Fibroblast of peridontal ligament (primary cell): ENCODE data around the gene HSPA12B.

Experiments used
- DNase-seq: peaks from one replicate; pipeline ENCODE4 v3.0.0-alpha.2; 2010; ENCODE audit errors: extremely low read depth

HSPA12B gene

DNA sequence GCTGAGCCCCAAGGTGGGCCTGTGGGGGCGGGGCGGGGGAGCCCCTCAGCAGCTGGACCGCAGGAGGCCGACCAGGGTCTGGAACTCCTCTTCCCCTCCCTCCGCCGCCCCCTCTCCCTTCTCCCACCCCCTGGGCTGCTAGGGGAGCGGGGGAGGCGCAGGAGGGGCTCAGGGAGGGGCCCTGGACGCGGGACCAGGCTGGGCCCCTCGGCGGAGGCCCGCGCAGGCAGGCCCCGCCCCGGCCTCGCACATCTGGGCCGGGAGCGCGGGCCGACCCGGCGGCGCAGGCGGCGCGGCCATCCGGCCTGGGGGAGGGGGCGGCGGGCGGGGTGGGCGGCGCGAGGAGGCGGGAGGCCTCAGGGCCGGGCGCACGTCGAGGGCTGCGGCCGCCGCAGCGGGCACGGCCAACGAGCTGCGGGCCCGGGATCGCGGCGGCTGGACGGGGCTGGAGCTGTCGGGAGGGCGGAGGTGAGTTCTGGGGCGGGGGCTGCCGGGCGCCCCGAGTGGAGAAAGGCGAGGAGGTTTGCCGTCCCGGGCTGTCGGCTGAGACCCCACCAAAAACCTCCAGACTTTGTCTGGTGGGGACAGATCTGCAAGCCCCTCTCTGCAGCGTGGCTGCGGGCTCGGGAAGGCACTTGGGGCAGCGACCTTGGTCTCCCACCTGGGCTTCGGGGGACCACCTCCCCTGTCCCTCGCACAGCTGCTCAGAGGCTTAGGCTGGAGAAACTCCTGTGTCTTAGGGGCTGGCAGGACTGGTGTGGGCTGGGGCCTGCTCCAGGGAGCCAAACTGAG, at the start of gene HSPA12B:
Gene HSPA12B (plus strand): TSS at position 359 of the 792 bp plus-strand sequence. CDS start 5,990 bp downstream, outside the sequence.
- no peak for DNase-seq

- no peak for DNase-seq
Observed at GRCh38 chr20:3685341-3685740, 47.1 kb upstream of the HSPA12B start.

- no peak for DNase-seq
Observed at GRCh38 chr20:3686421-3686820, 46.1 kb upstream of the HSPA12B start.

DNA sequence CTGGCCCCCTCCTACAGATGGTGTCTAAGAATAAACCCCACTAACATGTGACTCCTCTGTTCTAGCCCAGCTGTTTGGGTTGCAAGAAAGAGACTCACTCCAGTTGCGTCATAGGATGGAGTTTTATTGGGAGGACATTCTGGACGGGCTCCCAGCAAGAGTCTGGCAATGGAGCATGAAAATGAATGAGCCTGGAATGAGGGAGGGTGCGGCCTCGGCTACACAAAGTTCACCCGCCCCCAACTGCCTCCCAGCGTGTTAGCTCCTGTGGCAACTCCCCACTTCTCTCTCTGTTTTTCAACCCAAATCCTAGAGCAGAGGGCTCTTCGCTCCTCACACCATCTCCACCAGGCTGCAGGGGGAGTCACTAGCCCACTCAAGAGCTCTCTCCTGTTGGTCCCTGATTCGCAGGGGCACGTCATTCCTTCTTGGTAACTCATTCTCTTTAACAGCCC, 45.6 kb upstream of the HSPA12B start:
- DNase-seq, result peak; percentile 98

- peak; percentile 71 for DNase-seq
Observed at GRCh38 chr20:3687655-3688054, 44.8 kb upstream of the HSPA12B start.

DNA sequence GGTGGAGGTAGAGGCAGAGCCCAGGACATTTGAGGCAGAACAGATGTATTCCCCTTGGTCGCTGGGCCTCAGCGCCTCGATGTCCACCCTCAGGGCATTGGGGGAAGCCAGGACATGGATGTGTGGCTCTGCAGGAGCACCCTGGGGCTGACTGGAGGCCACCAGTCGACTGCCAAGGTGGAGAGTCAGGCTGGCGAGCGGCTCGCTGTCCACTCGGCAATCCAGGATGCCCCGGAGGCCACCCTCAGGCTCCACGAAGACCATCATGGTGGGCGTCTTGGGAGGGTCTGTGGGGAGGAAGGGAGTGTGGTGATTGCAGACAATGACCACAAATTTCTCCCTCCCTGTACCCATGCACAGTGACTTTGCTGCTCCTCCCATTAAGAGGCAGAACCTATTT, 42.5 kb upstream of the HSPA12B start:
- DNase-seq, result no peak

- no peak for DNase-seq
Observed at GRCh38 chr20:3690413-3690812, 42.1 kb upstream of the HSPA12B start.

DNA sequence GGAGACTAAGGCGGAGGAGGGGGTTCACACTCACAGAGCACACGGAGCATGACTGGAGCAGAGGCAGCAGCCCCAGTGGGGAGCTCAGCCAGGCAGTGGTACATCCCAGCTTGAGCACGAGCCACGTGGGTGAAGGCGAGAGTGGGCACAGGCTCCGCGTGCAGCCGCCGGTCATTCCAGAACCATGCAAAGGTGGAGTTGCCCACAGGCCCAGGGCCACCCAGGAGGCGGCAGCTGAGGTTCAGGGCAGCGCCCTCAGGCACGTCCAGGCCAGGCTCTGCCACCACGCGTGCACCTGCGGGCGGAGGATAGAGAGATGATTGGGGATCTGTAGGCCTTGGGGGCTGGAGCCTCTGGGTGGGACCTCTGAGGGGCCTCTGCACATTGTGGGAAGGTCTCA, 41.2 kb upstream of the HSPA12B start:
- DNase-seq, result no peak

DNA sequence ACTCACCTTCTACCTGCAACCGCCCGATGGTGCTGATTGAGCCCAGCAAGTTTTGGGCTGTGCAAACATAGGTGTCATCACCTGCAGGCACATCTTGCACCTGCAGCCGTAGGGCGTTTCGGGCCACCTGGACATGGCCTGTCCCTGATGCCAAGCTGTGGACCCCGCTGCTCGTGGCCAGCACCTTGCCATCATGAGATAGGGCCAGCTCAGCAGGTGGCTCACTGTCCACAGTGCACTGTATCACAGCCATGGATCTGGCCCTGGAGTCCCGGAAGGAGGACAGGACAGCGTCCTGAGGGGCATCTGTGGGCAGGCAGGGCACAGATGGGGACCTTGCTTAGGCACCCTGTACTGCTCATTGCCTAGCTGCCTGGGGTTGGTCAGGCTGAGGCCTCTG, 40.6 kb upstream of the HSPA12B start:
- DNase-seq, result no peak

DNA sequence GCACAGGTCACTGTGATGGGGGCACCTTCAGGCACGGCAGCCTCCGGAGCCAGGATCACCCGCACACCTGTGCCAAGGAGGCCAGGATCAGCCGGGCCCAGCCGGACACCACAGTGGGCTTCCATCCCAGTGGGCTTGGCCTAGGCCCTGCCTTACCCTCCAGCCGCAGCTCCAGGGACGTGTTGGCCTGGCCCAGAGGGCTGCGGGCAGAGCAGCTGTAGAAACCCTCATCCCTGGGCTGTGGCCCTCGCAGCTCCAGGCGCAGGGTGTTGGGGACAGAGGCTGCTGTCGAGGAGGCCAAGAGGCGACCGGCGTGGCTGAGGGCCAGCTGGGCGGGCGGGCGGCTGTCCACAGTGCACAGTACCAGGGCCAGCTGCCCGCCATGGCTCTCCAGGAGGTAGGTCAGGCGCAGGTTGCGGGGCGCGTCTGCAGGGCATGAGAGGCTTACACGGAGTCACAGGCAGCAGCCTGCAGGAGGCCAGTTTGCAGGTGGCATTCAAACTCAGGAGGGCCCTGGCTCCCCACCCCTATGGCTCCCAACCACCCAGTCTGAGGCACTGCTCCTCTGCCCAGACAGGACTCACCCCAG, 39.7 kb upstream of the HSPA12B start:
- DNase-seq, result no peak

GRCh38 chr20:3693376-3693775, 39.1 kb upstream of the HSPA12B start:
- no peak for DNase-seq

- DNase-seq, result no peak
Observed at GRCh38 chr20:3694864-3695263, 37.6 kb upstream of the HSPA12B start.

DNA sequence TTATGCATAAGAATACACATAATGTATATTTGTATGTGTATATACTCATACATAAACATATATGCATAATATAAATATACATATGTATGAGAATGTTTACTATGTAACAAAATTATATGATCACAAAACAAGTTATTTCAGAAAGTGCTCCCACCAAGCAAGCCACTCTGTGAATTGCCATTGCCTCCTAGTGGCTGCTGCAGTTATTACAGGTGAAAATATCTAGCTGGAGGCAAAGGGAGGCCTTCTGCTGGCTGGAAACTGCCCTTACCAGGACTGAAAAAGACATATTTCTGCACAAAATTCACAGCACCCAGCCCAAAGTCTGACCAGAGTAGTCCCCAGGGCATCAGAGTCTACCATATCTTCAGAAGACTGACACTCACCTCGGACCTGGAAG, 36.3 kb upstream of the HSPA12B start:
- no peak for DNase-seq

DNA sequence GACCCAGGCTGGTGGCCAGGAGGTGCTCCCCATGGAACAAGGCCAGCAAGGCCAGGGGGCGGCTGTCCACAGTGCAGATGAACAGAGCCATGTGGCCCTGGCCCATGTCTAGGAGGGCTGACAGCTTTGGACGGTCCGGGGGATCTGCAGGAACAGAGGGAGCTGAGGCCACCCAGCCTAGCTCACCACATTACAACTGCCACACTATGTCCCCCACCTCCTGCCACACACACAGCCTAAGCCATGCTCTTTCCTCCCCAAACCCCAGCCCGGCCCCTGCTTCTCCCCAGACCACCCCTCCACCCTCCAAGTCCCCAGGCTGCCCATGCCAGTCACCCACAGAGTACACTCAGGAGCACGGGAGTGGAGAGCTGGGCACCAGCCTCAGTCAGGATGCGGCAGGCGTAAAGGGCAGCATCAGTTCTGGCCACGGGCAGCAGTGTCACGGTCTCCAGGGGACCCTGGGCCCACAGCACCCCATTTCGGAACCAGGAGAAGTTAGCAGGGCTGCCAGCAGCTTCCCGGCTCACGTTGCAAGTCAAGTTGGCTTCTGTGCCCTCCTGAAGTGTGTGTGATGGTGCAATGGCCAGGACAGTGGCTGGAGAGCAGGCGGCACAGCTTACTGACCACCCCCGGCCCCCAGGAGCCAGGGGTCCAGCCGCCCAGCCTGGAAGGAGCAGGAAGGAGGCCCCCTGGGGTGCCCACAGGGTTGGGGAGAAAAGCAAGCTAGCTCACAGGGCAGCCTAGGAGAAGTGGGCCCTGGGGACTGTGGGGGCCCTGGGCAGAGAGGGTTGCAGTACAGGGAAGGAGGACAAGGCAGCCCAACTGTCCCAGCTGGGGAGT, 35.5 kb upstream of the HSPA12B start:
- no peak for DNase-seq

GRCh38 chr20:3697588-3698305, 34.7 kb upstream of the HSPA12B start:
- DNase-seq, result no peak

GRCh38 chr20:3698591-3699001, 33.9 kb upstream of the HSPA12B start:
- no peak for DNase-seq

- no peak for DNase-seq
Observed at GRCh38 chr20:3699037-3699436, 33.4 kb upstream of the HSPA12B start.

- DNase-seq, result no peak
Observed at GRCh38 chr20:3701061-3701998, 31.2 kb upstream of the HSPA12B start.

GRCh38 chr20:3702611-3703391, 29.7 kb upstream of the HSPA12B start:
- DNase-seq, result no peak

GRCh38 chr20:3704087-3704486, 28.4 kb upstream of the HSPA12B start:
- no peak for DNase-seq
